GM10266 (cell line): ENCODE results near the gene KIRREL3.

Source experiments
- DNase-seq: peaks from one replicate; pipeline ENCODE4 v3.0.0; 2012; ENCODE audit errors: extremely low spot score
- CTCF ChIP-seq: IDR thresholded peaks from 2 replicates; pipeline ENCODE4 v1.5.1; 2012; ENCODE audit warnings: mild to moderate bottlenecking, low read depth; ENCODE audit not compliant: control insufficient read depth, insufficient read depth; ENCODE audit errors: missing control alignments

Gene KIRREL3

GRCh38 chr11:126700768-126701519 is 299.6 kb downstream of the KIRREL3 start:
- DNase-seq, result peak; percentile 49
- no peak for TF ChIP-seq CTCF

- no peak for DNase-seq
- TF ChIP-seq CTCF, result no peak
Observed at GRCh38 chr11:126698576-126698975, 302.0 kb downstream of the KIRREL3 start.

GRCh38 chr11:126697936-126698335 is 302.6 kb downstream of the KIRREL3 start:
- TF ChIP-seq CTCF, result no peak
- DNase-seq, result no peak

GRCh38 chr11:126696982-126697381 is 303.6 kb downstream of the KIRREL3 start:
- no peak for TF ChIP-seq CTCF
- DNase-seq, result no peak

GRCh38 chr11:126695293-126695692 is 305.3 kb downstream of the KIRREL3 start:
- DNase-seq, result no peak
- no peak for TF ChIP-seq CTCF

GRCh38 chr11:126694065-126694625 is 306.4 kb downstream of the KIRREL3 start:
- TF ChIP-seq CTCF, result no peak
- no peak for DNase-seq

GRCh38 chr11:126687477-126687876 is 313.1 kb downstream of the KIRREL3 start:
- no peak for TF ChIP-seq CTCF
- no peak for DNase-seq
